ENCODE data around the gene PPP5C. TPM values are rescaled to one million over a fixed set of nuclear protein-coding genes. Genes with fewer than 3 reads are reported as not detected.
A peak's percentile ranks its signal among the peaks of the same experiment; 100 is the strongest.

The PPP5C gene
- total and polyA plus RNA-seq, 9 of the 15 experiments (the other 6 are each of a cell fraction or from before 2014, with no cell fraction given), result 1.9 to 166 (median 108) TPM

GRCh38 chr19:46412650-46413261, 65.9 kb downstream of the PPP5C start (continued):
- TF ChIP-seq ZNF561 (CRISPR knock-in tag; conservative IDR thresholded peaks at IDR 0.05) (no peak), GABPB1 (CRISPR knock-in tag; IDR thresholded peaks at IDR 0.05) (0 out of 2 replicates have a peak, but pooled peaks have one; percentile 4), HCFC1 (IDR thresholded peaks at IDR 0.05; ENCODE audit: low read depth, low read length) (no peak), ZNF263 (CRISPR knock-in tag; IDR thresholded peaks at IDR 0.05; ENCODE audit: borderline replicate concordance) (peak; percentile 98), ZFP36 (IDR thresholded peaks at IDR 0.05; ENCODE audit: low read depth, low read length, partially characterized antibody) (peak; percentile 24), NCOA6 (IDR thresholded peaks at IDR 0.05) (no peak), ZBTB11 (CRISPR knock-in tag; IDR thresholded peaks at IDR 0.05) (no peak), FIP1L1 (IDR thresholded peaks at IDR 0.05; ENCODE audit: low read depth, low read length, poor library complexity, severe bottlenecking) (no peak), TSC22D4 (tag; IDR thresholded peaks at IDR 0.05) (no peak), ASH1L (IDR thresholded peaks at IDR 0.05; ENCODE audit: borderline replicate concordance, low read depth, partially characterized antibody) (no peak), ZNF583 (CRISPR knock-in tag; IDR thresholded peaks at IDR 0.05) (0 out of 2 replicates have a peak, but pooled peaks have one; percentile 34), TRIM24 (IDR thresholded peaks at IDR 0.05) (no peak), ZNF551 (CRISPR knock-in tag; IDR thresholded peaks at IDR 0.05) (no peak), HDGF (IDR thresholded peaks at IDR 0.05) (no peak), NR2F6 (CRISPR knock-in tag; IDR thresholded peaks at IDR 0.05) (no peak), AFF4 (CRISPR knock-in tag; IDR thresholded peaks at IDR 0.05) (0 out of 2 replicates have a peak, but pooled peaks have one; percentile 14), MAFG (tag; conservative IDR thresholded peaks at IDR 0.05) (no peak), CBFB (CRISPR knock-in tag; IDR thresholded peaks at IDR 0.05) (no peak), IRF1 (CRISPR knock-in tag; IDR thresholded peaks at IDR 0.05; ENCODE audit: borderline replicate concordance) (no peak), SAP30 (IDR thresholded peaks at IDR 0.05; ENCODE audit: borderline replicate concordance, insufficient read depth, low read depth, low read length, poor library complexity, severe bottlenecking) (no peak)
